ENCODE data around the gene CCDC180. TPM values are rescaled to one million over a fixed set of nuclear protein-coding genes. Genes with fewer than 3 reads are reported as not detected.

The CCDC180 gene
- total RNA-seq, 1 experiment from 2014 or later, result 5.9 TPM

GRCh38 chr9:97319395-97319794 lies 11.9 kb downstream of the CCDC180 start:
- BruUV-seq (replicated peaks), result no TSS peak
- Mint-ChIP-seq H3K27ac (ENCODE audit: unreplicated experiment) (no peak overlapping the region), H3K9me3 (ENCODE audit: unreplicated experiment) (no peaks in the 10 kb centered on the region), H3K36me3 (ENCODE audit: insufficient read depth, unreplicated experiment) (no peaks in the 10 kb centered on the region), H3K27me3 (ENCODE audit: insufficient read depth, unreplicated experiment) (no peaks in the 10 kb centered on the region), H3K4me1 (ENCODE audit: low read depth, unreplicated experiment) (no peaks in the 10 kb centered on the region), H3K4me3 (ENCODE audit: unreplicated experiment) (no peak overlapping the region)
- Histone ChIP-seq H3K9me3 (no peaks in the 10 kb centered on the region), H3K4me1 (no peaks in the 10 kb centered on the region), H3K27me3 (replicated peaks; ENCODE audit: control insufficient read depth, insufficient read depth, low read length) (no peaks in the 10 kb centered on the region), H3K36me3 (ENCODE audit: control insufficient read depth, insufficient read depth, low read length) (no peaks in the 10 kb centered on the region; the same call in 1 of the 2 replicates), H3K4me3 (ENCODE audit: low read depth, low read length) (no peak overlapping the region)
- intact Hi-C loops (cut with micrococcal nuclease; ENCODE audit: unreplicated experiment), result no loop called here
- no peak for TF ChIP-seq CTCF (IDR thresholded peaks at IDR 0.05; ENCODE audit: insufficient read depth in 1 of 2, low read depth in 1 of 2, low read length in 1 of 2, severe bottlenecking in 1 of 2, unreplicated experiment in 1 of 2)
- CTCF ChIA-PET, result no interaction called here
- POLR2A ChIA-PET, result interaction anchor here (0.5 kb wide), 1 partner anchor 455 kb away, joined by 7 read pairs; no protein-coding TSS in a partner anchor
- no peak for DNase-seq

GRCh38 chr9:97320080-97320642 lies 12.7 kb downstream of the CCDC180 start:
- H3K36me3 ChIP-seq (ENCODE audit: control insufficient read depth, insufficient read depth, low read length), result no peaks in the 10 kb centered on the region; the same call in 1 of the 2 replicates
- Mint-ChIP-seq H3K27me3 (ENCODE audit: insufficient read depth, unreplicated experiment) (no peaks in the 10 kb centered on the region), H3K36me3 (ENCODE audit: insufficient read depth, unreplicated experiment) (no peaks in the 10 kb centered on the region), H3K9me3 (ENCODE audit: unreplicated experiment) (no peaks in the 10 kb centered on the region), H3K27ac (ENCODE audit: unreplicated experiment) (no peak overlapping the region), H3K4me1 (ENCODE audit: low read depth, unreplicated experiment) (no peaks in the 10 kb centered on the region), H3K4me3 (ENCODE audit: unreplicated experiment) (no peak overlapping the region)
- POLR2A ChIA-PET, result no interaction called here
- no peak for TF ChIP-seq CTCF (IDR thresholded peaks at IDR 0.05; ENCODE audit: insufficient read depth in 1 of 2, low read depth in 1 of 2, low read length in 1 of 2, severe bottlenecking in 1 of 2, unreplicated experiment in 1 of 2)
- H3K4me1 ChIP-seq, result no peaks in the 10 kb centered on the region
- intact Hi-C loops (cut with micrococcal nuclease; ENCODE audit: unreplicated experiment), result loop anchor here (10.0 kb wide), 1 partner anchor 1055 kb away; no protein-coding TSS in a partner anchor
- DNase-seq, result no peak
- CTCF ChIA-PET, result no interaction called here
- BruUV-seq (replicated peaks), result no TSS peak
- H3K4me3 ChIP-seq (ENCODE audit: low read depth, low read length), result no peak overlapping the region
- no peaks in the 10 kb centered on the region for H3K27me3 ChIP-seq (replicated peaks; ENCODE audit: control insufficient read depth, insufficient read depth, low read length)
- no peaks in the 10 kb centered on the region for H3K9me3 ChIP-seq

GRCh38 chr9:97321251-97321650 lies 13.8 kb downstream of the CCDC180 start:
- Histone ChIP-seq H3K9me3 (no peaks in the 10 kb centered on the region), H3K4me3 (ENCODE audit: low read depth, low read length) (no peak overlapping the region), H3K36me3 (ENCODE audit: control insufficient read depth, insufficient read depth, low read length) (no peaks in the 10 kb centered on the region), H3K4me1 (no peaks in the 10 kb centered on the region), H3K27me3 (replicated peaks; ENCODE audit: control insufficient read depth, insufficient read depth, low read length) (no peaks in the 10 kb centered on the region)
- CTCF ChIA-PET, result no interaction called here
- H3K27ac Mint-ChIP-seq (ENCODE audit: unreplicated experiment), result no peak overlapping the region
- TF ChIP-seq CTCF (IDR thresholded peaks at IDR 0.05; ENCODE audit: insufficient read depth in 1 of 2, low read depth in 1 of 2, low read length in 1 of 2, severe bottlenecking in 1 of 2, unreplicated experiment in 1 of 2), result no peak
- no peaks in the 10 kb centered on the region for H3K9me3 Mint-ChIP-seq (ENCODE audit: unreplicated experiment)
- H3K4me3 Mint-ChIP-seq (ENCODE audit: unreplicated experiment), result no peak overlapping the region
- no peak for DNase-seq
- no peaks in the 10 kb centered on the region for H3K36me3 Mint-ChIP-seq (ENCODE audit: insufficient read depth, unreplicated experiment)
- intact Hi-C loops (cut with micrococcal nuclease; ENCODE audit: unreplicated experiment), result loop anchor here (10.0 kb wide), 1 partner anchor 1054 kb away; no protein-coding TSS in a partner anchor
- POLR2A ChIA-PET, result no interaction called here
- BruUV-seq (replicated peaks), result no TSS peak
- no peaks in the 10 kb centered on the region for H3K4me1 Mint-ChIP-seq (ENCODE audit: low read depth, unreplicated experiment)
- no peaks in the 10 kb centered on the region for H3K27me3 Mint-ChIP-seq (ENCODE audit: insufficient read depth, unreplicated experiment)
